CD4-positive, alpha-beta T cell treated with Interleukin-4 for 4 hours (primary cell): Measurements from ENCODE around the gene GPATCH2.

Source experiments
- DNase-seq: peaks from one replicate; pipeline ENCODE4 v3.0.0-alpha.2; 2020

Gene GPATCH2

DNA sequence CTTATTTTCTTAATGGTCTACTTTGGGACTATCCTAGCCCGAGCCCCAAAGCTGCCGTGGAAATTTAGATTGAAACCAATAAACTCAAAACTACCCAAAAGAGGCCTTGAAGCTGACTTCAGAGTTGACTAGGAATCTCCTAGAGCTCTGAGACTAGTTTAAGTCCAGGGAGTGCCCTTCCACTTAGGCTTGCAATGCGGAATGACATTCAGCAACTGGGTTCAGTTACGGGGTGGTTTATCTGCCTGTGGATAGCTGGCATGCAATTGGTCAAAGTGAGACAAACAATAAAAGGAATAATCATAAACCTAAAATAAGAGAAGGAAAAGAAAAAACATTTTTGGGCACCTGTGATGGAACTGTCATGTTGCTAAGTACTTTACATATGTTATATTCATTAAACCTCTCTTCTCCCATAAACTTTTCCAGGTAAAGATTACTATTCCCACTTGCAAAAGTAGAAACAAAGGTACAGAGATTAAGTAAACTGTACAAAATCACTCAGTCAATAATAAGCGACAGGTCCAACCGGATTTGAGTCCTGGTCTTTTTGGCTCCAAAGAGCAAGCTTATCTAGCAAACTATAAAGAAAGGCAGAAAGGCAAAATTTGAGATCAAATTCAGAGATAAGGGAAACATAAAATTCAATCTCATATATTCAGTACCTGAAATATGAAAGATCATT is 56.5 kb downstream of the GPATCH2 start:
- DNase-seq = no peak

DNA sequence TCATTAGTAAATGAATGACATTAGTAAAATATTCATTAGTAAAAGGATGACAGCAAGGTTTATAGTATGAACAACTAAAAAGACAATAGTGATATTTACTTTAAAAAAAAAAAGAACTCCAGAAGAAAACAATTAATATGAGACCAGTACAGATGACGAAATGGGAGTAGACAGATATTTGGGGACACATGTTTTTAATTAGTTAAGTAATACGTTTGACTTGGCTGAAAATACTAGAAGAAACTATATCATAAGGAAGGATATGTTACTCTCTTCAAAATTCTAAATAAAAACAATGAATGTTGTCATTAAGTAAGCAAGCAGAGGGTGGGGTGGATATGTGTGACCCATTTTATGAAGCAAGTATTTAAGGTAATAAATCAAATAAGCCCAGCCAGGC is 61.9 kb downstream of the GPATCH2 start:
- no peak for DNase-seq

DNA sequence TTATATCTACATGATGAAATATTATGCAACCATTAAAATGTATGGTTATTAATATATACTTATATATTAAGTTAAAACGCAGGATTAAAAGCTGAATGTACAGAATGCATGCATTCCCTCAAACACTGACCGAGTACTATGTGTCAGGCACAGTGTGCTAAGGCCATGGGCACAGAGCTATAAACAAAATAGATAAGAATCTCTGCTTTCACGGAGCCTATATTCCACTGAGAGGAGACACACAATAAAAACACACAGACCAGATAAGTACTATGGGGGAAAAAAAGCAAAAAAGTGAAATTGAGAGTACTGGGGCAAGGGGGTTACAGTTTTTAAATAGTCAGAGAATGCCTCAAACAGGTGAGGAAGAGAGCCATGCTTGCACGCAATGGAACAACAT is 62.7 kb downstream of the GPATCH2 start:
- DNase-seq = no peak

DNA sequence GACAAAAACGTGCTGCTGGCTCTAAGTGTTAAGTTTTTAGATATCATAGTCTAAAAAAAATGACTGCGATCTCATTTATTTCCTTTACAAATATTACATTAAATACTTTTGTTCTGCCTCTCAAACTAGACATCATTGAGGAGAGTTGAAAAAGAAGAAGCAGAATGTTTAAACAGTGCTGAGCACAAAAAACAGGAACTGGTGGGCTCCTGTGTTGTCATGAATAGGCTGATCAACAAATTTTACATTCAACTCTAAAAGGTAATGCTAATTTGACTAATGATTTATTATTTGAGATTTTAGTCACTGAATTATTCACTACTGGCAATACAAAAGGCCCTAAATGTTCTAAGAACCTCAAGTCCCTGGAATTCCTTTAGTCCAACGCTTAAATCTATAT is 66.1 kb downstream of the GPATCH2 start:
- DNase-seq = no peak

DNA sequence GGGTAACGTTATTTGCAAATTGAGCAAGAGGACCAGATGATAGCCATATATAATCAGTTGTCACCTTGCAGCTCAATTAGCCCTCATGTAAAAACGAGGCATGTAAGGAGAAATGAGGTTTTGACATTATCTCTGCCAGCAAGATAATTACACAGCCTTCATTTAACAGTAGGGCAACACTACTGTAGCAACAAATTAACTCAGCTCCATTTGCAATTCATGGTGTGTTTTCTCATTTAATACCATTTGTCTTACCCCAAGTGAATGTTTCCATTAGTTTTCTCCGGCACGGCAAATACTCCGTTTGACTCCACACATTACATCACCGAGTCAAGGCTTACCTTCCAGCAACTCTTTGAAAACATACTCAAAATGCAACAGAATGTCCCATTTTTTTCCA is 66.7 kb downstream of the GPATCH2 start:
- DNase-seq = no peak

DNA sequence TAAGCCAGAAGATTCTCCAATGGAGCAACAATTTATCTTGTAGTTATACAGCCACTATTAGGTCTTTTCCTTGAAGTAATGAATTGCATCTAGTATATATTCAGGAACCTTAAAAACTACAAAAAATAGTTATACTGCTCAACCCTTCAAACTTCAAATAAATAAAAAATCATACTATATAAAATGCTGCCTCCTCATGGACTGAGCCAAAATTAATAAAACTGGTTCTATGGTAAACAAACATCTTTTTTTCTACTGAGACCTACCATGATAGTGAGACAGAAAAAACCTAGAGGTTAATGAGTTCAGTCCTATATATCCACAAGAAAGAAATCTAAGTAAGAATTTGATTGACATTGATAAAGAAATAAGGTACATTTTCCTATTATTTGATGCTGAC is 67.7 kb downstream of the GPATCH2 start:
- DNase-seq = no peak

DNA sequence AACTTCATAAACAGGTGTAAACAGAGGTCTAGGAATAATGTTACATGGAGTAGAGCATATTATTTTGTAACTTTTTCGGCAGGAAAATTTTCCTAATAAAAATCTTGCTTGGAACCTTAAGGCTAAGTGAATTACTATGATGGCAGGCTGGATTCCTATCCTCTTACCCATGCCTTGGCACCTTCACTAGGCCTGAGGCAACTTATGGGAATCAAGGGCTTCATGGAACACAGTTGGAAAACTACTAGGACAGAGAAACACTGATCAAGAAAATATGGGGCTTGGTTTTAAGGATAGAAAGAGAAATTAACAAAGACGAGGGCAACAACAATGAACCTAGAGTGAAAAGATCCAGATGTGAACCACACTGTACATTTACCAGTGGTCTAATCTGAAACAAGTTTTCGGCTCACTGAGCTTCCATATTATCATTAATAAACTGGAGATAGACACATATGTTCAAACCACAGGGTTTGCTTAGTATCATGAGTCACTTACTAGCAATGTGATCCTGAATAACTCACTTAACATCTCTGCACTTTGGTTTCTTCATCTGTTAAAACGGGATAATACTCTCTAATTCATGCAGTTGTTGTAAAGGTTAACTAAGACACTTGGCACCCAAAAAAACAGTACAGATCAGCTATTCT is 68.5 kb downstream of the GPATCH2 start:
- DNase-seq = no peak

DNA sequence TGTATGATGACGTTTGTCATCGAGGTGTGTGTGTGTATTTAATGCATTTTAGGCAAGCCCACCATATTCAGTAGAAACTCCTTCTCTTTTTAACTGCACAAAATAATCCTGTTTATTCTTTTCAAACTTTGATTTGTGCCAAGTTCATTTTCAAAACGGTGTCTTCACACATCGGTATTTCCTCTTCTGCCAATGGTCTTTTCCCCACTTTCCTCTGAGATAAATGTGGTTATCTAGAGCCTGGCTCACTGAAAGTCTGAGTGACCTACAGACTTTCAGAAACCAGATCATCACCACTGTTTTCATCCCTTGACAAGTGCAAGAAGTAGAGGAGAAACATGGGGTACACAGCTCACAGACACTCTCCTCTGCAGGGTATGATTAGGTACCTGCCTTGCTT is 69.4 kb downstream of the GPATCH2 start:
- DNase-seq = no peak

DNA sequence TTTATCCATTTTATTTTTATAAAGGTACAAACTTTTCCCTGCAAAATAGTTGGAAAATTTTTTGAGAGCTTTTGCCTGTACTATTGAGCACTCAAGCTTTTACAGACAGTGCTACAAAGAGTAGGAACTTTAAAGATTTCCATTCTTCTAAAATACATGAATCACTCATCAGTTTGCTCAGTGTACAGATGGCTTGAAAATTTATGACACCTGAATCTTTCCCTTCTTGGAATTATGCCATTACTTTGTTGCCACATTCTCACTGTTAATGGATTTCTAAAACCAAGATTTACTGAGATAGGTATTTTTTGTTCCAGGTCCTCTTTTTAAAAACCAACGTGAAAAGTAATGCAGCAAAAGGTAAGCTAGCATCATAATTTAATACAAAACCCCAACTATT is 76.0 kb downstream of the GPATCH2 start:
- DNase-seq = no peak

DNA sequence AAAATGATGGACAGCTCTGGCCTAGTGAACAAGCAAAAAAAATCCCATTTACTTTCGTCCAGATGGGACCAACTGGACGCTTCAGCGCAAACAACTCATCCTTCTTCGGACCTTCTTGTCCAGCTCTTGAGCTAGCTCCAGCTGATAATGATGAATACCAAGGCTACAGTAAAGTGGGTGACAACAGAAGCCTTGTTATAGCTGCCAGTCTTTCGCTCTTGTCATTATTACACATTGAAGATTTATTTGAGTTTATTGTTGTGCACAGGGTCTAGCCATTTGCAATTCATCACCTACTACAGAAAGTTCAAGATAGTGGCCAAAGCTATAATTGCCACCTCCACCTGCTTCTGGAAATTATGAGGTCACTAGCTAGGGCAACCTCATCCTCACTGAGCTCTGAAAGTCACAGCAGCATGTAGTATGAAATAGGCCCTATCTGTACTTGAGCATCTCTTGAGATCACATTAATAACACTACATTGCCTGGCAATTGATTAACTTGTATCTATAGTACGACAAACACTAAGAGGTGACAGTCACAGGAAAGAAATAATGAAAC is 76.9 kb downstream of the GPATCH2 start:
- DNase-seq = no peak

DNA sequence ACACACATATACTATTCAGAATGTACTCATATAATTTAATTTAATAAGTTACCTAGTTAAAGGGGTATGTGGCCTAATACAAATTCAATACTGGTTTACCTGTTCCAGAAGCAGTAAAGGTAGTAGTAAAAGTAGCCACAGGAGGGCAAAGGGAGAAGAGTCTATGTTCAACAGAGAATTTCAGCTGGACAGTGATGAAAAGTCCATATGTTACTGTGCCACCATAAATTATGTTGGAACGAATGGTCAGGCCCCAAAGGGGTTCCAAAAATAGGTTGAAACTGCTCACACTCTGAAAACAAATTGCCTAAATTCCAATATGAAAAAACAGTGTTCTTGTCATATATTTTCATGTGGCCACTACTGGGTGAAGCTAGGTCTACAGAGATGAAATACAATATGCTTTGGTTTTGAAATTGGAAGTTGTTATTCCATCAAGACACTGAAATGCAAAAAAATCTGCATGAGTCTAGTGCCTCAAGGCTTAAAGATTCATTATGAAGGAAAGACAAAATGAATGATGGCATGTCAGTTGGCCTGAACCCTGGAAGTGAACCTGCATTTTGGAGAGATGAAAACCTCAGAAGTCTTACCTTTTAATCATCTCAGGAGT is 78.4 kb downstream of the GPATCH2 start:
- DNase-seq = no peak

DNA sequence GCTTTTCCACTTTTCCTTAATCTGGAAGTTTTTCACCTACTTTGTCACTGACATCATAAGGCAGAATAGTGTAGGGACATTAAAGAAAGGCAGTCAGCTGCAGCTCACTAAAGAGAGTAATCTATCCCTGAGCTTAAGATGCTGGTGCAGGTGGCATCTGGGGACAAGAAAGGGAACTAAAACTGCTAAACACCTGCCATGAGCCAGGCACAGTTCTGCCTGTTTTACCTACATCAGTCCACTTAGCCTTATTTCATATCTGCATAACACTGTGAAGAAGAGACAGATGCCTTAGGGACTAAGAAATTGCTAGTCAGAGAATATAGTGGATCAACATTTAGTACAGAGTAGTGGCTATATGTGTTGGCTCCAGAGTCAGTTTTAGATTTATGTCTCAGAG is 88.1 kb downstream of the GPATCH2 start:
- DNase-seq = no peak

DNA sequence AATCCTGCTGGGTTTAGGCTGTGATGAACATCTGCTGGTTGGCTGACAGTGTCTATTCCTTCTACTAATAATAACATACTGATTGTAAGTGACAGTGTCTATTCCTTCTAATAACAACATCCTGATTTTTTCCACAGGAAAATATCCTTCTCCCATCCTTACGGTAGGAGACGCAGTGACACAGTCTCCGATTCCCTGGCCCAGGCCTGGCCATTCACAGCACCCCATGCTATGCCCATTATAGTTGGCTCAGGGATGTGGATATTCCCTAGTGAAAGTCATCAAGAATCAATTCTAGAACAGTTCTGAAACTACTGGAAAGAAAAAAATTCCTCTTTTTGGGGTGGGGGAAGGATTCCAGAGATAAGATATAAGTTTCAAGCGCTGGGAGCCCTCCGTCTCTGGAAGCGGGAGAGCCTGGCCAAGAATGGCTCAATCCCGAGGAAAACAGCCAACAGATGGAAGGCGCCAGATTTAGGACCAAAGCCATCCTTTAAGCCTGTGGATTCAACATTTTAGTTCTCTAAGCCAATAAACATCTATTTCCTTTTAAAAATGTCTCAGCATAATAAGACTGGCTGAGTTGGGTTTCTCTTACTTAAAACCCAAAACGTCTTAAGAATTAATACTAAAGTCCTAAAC is 88.6 kb downstream of the GPATCH2 start:
- DNase-seq = no peak

DNA sequence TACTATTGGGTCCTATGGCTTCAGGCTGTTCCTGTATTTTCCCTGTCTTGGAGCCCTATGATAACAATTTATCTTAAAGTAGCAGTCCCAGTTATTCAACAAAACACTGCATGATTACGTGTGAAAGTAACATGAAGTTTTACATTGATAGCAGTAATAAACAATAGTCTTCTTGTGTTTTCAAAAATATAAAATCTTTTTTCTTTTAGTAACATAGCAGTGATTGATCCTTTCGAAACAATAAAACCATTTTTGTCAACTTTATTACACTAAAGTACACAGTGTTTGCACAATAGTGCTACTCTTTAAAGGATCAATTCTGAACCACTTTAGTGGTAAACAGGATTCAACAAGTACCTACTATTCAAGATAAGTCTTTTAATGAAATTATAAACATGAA is 90.6 kb downstream of the GPATCH2 start:
- no peak for DNase-seq

DNA sequence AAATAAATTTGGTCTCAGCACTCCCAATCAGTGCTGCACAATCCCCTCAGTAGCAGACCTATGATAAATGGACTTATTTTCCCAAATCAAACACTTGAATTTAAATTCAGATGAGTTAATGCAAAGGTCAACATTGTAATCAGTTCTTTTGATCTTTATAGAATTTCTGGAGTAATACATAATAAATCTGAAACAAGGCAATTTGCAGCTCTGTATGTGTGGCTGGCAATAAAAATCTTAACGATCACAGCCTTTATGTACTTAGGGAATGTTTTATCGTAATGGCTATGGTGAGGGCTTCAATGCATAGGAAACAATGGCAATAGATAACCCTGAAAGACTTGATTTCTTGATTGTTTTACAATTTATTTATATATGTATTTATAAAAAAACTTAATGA is 91.4 kb downstream of the GPATCH2 start:
- DNase-seq = no peak

DNA sequence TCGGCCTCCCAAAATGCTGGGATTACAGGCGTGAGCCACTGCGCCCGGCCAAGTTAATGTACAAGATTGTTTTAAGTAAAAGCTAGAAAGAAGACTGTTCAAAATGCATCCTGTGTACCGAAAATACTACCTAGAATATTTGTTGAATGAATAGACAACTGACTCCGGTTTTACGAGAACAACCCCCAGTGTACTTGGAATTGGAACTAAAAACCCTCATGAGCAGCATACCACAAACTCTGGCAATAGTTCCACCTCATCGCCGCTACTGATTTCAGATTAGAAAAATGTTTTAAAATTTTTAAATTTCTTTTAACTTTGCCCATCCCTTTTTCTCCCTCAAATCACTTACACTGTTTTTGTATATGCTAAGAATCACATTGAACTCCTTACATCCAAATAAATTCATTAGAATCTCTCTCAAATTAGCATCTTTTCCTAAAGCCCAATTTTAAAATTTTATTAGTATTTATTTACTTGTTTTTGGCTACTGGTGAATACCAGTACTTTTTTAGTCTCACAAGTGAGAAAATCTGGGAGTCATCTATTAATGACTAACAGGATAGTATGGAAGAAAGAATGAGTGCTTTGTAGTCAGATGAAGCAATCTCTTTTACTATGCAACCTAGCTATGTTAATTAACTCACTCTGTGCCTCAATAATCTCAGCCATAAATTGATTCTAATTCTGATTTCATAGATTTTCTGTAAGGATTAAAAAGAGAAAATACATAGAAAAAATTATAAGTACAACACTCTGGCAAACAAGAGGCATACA is 95.1 kb downstream of the GPATCH2 start:
- DNase-seq = no peak

DNA sequence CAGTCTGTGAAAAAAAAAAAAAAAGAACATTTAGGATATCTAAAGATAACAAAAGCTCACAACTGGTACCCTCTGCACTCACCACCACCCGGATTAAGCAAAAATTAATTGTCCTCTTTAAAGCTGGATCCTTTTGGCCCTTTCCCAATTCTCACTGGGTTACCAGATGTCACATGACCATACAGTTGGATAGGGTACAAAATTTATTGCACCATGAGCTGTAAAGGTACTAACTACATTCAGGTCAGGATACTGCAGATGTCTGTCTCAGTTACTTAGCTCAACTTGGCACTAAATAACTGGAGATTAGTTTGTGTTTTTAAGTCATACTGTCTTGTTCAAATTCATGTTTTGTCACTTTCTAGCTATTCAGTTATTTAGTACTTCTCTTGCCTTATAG is 96.3 kb downstream of the GPATCH2 start:
- no peak for DNase-seq

DNA sequence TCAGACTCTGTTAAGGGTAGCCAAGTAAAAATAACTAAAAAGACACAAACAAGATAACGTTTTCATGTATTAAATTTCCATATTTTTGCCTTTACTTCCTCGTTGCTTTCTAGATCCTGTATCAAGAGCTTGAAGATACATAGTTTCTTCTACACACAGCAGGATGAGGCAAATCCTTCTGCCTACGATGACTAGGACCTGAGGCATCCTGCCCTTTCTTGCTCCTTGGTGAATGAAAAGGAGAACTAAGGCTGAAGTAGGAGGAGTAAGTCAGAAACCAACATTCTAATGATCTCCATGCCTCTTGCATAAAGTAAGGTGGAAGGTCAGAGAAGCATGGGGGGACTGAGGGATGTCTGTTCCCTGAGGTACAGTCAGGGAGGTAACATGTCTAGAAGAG is 102.6 kb downstream of the GPATCH2 start:
- DNase-seq = no peak

DNA sequence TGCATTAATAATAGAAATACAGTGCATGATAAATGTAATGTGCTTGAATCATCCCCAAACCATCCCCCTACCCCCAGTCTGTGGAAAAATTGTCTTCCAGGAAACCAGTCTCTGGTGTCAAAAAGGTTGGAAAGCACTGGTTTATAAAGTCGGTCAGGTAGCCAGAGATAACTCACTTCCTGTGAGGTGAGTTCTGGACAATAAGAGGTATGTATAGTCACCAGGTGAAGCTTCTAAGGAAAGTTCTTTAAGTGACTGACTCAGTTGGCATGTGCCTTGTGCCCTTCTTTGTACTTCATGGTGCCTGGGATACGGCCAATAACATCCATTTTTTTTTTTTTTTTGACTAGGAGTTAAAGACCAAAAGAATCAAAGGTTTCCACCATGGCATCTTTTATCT is 103.7 kb downstream of the GPATCH2 start:
- no peak for DNase-seq

DNA sequence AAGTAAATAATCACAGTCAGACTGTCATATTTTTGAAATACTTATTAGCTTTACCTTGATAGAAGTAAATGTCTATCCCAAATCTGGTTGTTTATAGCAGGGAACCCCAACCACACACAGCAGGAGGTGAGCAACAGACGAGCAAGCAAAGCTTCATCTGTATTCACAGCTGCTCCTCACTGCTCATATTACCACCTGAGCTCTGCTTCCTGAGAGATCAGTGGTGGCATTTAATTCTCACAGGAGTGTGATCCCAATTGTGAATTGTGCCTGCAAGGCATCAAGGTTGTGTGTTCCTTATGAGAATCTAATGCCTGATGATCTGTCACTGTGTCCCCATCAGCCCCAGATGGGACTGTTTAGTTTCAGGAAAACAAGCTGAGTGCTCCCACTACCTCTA is 104.3 kb downstream of the GPATCH2 start:
- DNase-seq = no peak

DNA sequence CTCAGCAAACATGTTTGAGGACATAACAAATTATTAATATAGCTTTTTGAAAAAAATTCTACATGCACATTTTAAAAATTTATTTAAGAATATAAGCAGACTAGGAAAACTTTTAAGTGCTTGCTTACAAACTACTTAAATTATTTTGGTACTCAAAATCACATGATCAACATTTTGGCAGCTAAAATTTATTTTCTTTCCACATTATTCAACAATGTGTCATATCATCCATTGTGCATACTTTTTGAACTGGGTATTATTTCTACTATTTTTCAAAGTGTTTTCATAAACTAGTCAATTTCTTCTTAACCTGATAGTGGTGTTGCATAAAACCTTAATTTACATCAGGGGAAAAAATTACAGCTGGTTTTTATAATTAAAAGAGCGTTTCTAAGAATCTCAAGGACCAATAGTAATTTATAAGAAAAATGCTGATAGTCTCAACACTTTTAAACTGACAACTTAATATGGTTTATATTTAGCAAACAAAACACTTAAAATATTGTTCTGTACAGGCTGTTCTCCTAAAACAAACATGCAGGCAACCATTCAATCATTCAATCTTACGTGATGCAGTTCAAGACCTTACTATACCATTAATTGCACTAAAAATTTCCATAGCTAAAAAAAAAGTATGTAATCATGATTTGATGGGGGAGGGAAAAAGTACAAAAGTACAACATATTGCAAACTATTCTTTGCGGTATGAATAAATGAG is 105.0 kb downstream of the GPATCH2 start:
- no peak for DNase-seq

DNA sequence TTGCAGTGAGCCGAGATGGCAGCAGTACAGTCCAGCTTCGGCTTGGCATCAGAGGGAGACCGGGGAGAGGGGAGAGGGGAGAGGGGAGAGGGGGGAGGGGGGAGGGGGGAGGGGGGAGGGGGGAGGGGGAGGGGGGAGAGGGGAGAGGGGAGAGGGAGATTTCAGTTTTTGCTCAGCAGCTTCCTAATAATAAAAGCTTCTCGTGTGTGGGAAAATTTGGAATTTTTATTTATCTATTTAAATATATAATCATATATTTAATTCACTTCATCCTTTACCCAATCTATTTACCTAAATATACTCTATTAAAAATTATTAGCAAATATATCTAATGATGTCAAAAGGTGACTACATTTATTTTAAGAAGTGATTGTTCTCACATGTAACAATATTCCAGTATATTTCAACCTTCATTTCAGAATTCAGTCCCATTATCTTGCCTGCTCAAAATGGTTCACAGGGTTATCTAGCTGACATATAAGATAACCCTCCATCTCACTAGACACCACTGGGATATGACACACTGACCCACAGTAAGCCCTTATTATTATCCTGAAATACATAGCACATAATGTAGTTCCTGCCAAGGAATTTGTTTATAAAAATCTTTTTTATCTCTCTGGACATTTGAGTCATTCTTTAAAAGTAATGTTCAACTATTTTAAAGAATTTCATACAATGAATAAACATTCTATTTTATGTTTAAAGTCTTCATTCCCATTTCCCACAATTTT is 105.9 kb downstream of the GPATCH2 start:
- no peak for DNase-seq
